GM06990 (cell line): ENCODE results near the gene KCNMB2.

ENCODE experiments used
- DNase-seq: peaks from one replicate; pipeline ENCODE4 v3.0.0-alpha.2; 2011; ENCODE audit not compliant: insufficient read length; ENCODE audit errors: extremely low read depth
- H3K27me3 ChIP-seq: replicated peaks from 2 replicates; pipeline ENCODE4 v1.6.0; 2011; ENCODE audit warnings: low read length; ENCODE audit not compliant: control insufficient read depth, insufficient read depth
- H3K36me3 ChIP-seq: 2 replicates; pipeline ENCODE4 v1.5.1; 2011; ENCODE audit warnings: low read length; ENCODE audit not compliant: control insufficient read depth, insufficient read depth
- H3K4me3 ChIP-seq: replicated peaks from 2 replicates; pipeline ENCODE4 v1.5.1; 2011; ENCODE audit warnings: low read depth, mild to moderate bottlenecking, control low read depth, low read length
- CTCF ChIP-seq: IDR thresholded peaks from 2 replicates; pipeline ENCODE4 v1.5.1; 2011; ENCODE audit warnings: low read length, control low read depth, mild to moderate bottlenecking, inconsistent platforms; ENCODE audit not compliant: insufficient read depth, poor library complexity, severe bottlenecking

Gene KCNMB2

GRCh38 chr3:178665747-178666146 is 129.5 kb downstream of the KCNMB2 start:
- Histone ChIP-seq H3K27me3 (no peaks in the 10 kb centered on the region), H3K4me3 (no peak overlapping the region), H3K36me3 (no peaks in the 10 kb centered on the region)
- no peak for TF ChIP-seq CTCF
- DNase-seq, result no peak

GRCh38 chr3:178669022-178669601 is 132.9 kb downstream of the KCNMB2 start:
- H3K36me3 ChIP-seq, result no peaks in the 10 kb centered on the region
- H3K4me3 ChIP-seq, result no peak overlapping the region
- no peak for DNase-seq
- TF ChIP-seq CTCF, result no peak
- no peaks in the 10 kb centered on the region for H3K27me3 ChIP-seq

- H3K36me3 ChIP-seq, result no peaks in the 10 kb centered on the region
- no peak overlapping the region for H3K4me3 ChIP-seq
- no peak for DNase-seq
- TF ChIP-seq CTCF, result no peak
- no peaks in the 10 kb centered on the region for H3K27me3 ChIP-seq
Observed at GRCh38 chr3:178669758-178670157, 133.5 kb downstream of the KCNMB2 start.

GRCh38 chr3:178671377-178671776 is 135.1 kb downstream of the KCNMB2 start:
- Histone ChIP-seq H3K36me3 (no peaks in the 10 kb centered on the region), H3K27me3 (no peaks in the 10 kb centered on the region), H3K4me3 (no peak overlapping the region)
- TF ChIP-seq CTCF, result no peak
- DNase-seq, result no peak

- no peak for DNase-seq
- TF ChIP-seq CTCF, result no peak
Observed at GRCh38 chr3:178671791-178672190, 135.6 kb downstream of the KCNMB2 start.

GRCh38 chr3:178672275-178672674 is 136.0 kb downstream of the KCNMB2 start:
- no peak for DNase-seq
- H3K36me3 ChIP-seq, result no peaks in the 10 kb centered on the region
- no peaks in the 10 kb centered on the region for H3K27me3 ChIP-seq
- TF ChIP-seq CTCF, result no peak
- no peak overlapping the region for H3K4me3 ChIP-seq

More at GRCh38 chr3:178671791-178672190, 135.6 kb downstream of the KCNMB2 start:
- no peaks in the 10 kb centered on the region for H3K27me3 ChIP-seq
- no peak overlapping the region for H3K4me3 ChIP-seq
- no peaks in the 10 kb centered on the region for H3K36me3 ChIP-seq
